Measurements from ENCODE around the gene TMTC2. TPM values are rescaled to one million over a fixed set of nuclear protein-coding genes. Genes with fewer than 3 reads are reported as not detected.

Gene TMTC2
- total RNA-seq, 1 donor from 2014 or later, result 3.6 TPM

GRCh38 chr12:82832096-82832495, 145.4 kb downstream of the TMTC2 start:
- Mint-ChIP-seq H3K27ac (ENCODE audit: unreplicated experiment) (no peak overlapping the region), H3K27me3 (ENCODE audit: unreplicated experiment) (no peaks in the 10 kb centered on the region)
- no peak for TF ChIP-seq CTCF (IDR thresholded peaks at IDR 0.05; ENCODE audit: unreplicated experiment)

GRCh38 chr12:82832981-82833380, 146.3 kb downstream of the TMTC2 start:
- no peak for DNase-seq (ENCODE audit: low spot score)
- no peaks in the 10 kb centered on the region for H3K36me3 Mint-ChIP-seq (ENCODE audit: low read depth, unreplicated experiment)
- no peaks in the 10 kb centered on the region for H3K9me3 Mint-ChIP-seq (ENCODE audit: unreplicated experiment)
- H3K27ac Mint-ChIP-seq (ENCODE audit: unreplicated experiment), result no peak overlapping the region
- H3K4me1 Mint-ChIP-seq (ENCODE audit: unreplicated experiment), result no peaks in the 10 kb centered on the region
- no peaks in the 10 kb centered on the region for H3K27me3 Mint-ChIP-seq (ENCODE audit: unreplicated experiment)
- no peak for TF ChIP-seq CTCF (IDR thresholded peaks at IDR 0.05; ENCODE audit: unreplicated experiment)
- no peak overlapping the region for H3K4me3 Mint-ChIP-seq (ENCODE audit: unreplicated experiment)

More at GRCh38 chr12:82832096-82832495, 145.4 kb downstream of the TMTC2 start:
- no peaks in the 10 kb centered on the region for H3K4me1 Mint-ChIP-seq (ENCODE audit: unreplicated experiment)
- no peaks in the 10 kb centered on the region for H3K9me3 Mint-ChIP-seq (ENCODE audit: unreplicated experiment)
- H3K36me3 Mint-ChIP-seq (ENCODE audit: low read depth, unreplicated experiment), result no peaks in the 10 kb centered on the region
- DNase-seq (ENCODE audit: low spot score), result no peak
- H3K4me3 Mint-ChIP-seq (ENCODE audit: unreplicated experiment), result no peak overlapping the region

GRCh38 chr12:82833481-82833880, 146.8 kb downstream of the TMTC2 start:
- no peak for TF ChIP-seq CTCF (IDR thresholded peaks at IDR 0.05; ENCODE audit: unreplicated experiment)
- H3K4me1 Mint-ChIP-seq (ENCODE audit: unreplicated experiment), result no peaks in the 10 kb centered on the region
- H3K27ac Mint-ChIP-seq (ENCODE audit: unreplicated experiment), result no peak overlapping the region
- H3K36me3 Mint-ChIP-seq (ENCODE audit: low read depth, unreplicated experiment), result no peaks in the 10 kb centered on the region
- H3K27me3 Mint-ChIP-seq (ENCODE audit: unreplicated experiment), result no peaks in the 10 kb centered on the region
- no peaks in the 10 kb centered on the region for H3K9me3 Mint-ChIP-seq (ENCODE audit: unreplicated experiment)
- no peak for DNase-seq (ENCODE audit: low spot score)
- no peak overlapping the region for H3K4me3 Mint-ChIP-seq (ENCODE audit: unreplicated experiment)

- Mint-ChIP-seq H3K9me3 (ENCODE audit: unreplicated experiment) (no peaks in the 10 kb centered on the region), H3K27me3 (ENCODE audit: unreplicated experiment) (no peaks in the 10 kb centered on the region), H3K27ac (ENCODE audit: unreplicated experiment) (no peak overlapping the region), H3K36me3 (ENCODE audit: low read depth, unreplicated experiment) (no peaks in the 10 kb centered on the region), H3K4me3 (ENCODE audit: unreplicated experiment) (no peak overlapping the region), H3K4me1 (ENCODE audit: unreplicated experiment) (no peaks in the 10 kb centered on the region)
- no peak for DNase-seq (ENCODE audit: low spot score)
- TF ChIP-seq CTCF (IDR thresholded peaks at IDR 0.05; ENCODE audit: unreplicated experiment), result no peak
Measured at GRCh38 chr12:82835217-82835616, 148.5 kb downstream of the TMTC2 start.

GRCh38 chr12:82838131-82838551, 151.4 kb downstream of the TMTC2 start:
- no peak overlapping the region for H3K4me3 Mint-ChIP-seq (ENCODE audit: unreplicated experiment)
- no peaks in the 10 kb centered on the region for H3K9me3 Mint-ChIP-seq (ENCODE audit: unreplicated experiment)
- no peaks in the 10 kb centered on the region for H3K27me3 Mint-ChIP-seq (ENCODE audit: unreplicated experiment)
- no peak for DNase-seq (ENCODE audit: low spot score)
- TF ChIP-seq CTCF (IDR thresholded peaks at IDR 0.05; ENCODE audit: unreplicated experiment), result no peak
- no peaks in the 10 kb centered on the region for H3K4me1 Mint-ChIP-seq (ENCODE audit: unreplicated experiment)
- H3K36me3 Mint-ChIP-seq (ENCODE audit: low read depth, unreplicated experiment), result no peaks in the 10 kb centered on the region
- no peak overlapping the region for H3K27ac Mint-ChIP-seq (ENCODE audit: unreplicated experiment)
